Right ventricle myocardium superior (tissue), 1 donor: ENCODE data around the gene LRRC59. TPM values are rescaled to one million over a fixed set of nuclear protein-coding genes. Genes with fewer than 3 reads are reported as not detected.
A peak's percentile ranks its signal among the peaks of the same experiment; 100 is the strongest.
"Not testable (repeated sequence)": the region's sequence is repeated elsewhere in the genome, so short reads cannot be mapped to it uniquely, and the experiment has no call there.

Source experiments
- ATAC-seq: fragments of 200-7000 bp; cut with Tn5 transposase; one replicate; pipeline ENCODE4 v1.9.1; 2020; ENCODE audit warnings: mild to moderate bottlenecking; ENCODE audit not compliant: poor library complexity
- DNase-seq: peaks from one replicate; pipeline ENCODE4 v3.0.0-alpha.2; 2020
- intact Hi-C: fragments of 100-400 bp; cut with DNase I; formaldehyde crosslinking; loops from one replicate; pipeline ENCODE4 v1.11.2; 2022
- long read RNA-seq: library from polyadenylated mRNA; unstranded; transcript quantifications from one replicate; pipeline ENCODE4 v2.0.0, GENCODE V29; 2021
- total RNA-seq: library from RNA; stranded (reverse); fragmentation: NEBNext Ultra II Directional; extraction: Animal tissue kit (Norgen Biotek cat#: 25700); gene quantifications from one replicate; pipeline ENCODE4 v1.2.1, GENCODE V29; 2021
- donor health status: DM: no; HTN: yes; CAD: no; lungs with severe emphysema.

LRRC59 gene
- 20.3 TPM for total RNA-seq
- long read RNA-seq, transcript LRRC59-201 (7 exons, 2,910 nt), result major isoform, 39 of 46 reads
- long read RNA-seq, partial matches to known transcripts, result 6 of 46 reads
- long read RNA-seq, other reads (novel, unspliced or antisense), result 1 of 46 reads

GRCh38 chr17:50397111-50397918 is at the start of gene LRRC59:
Gene LRRC59 (minus strand): TSS chr17:50397523. CDS start chr17:50397317, 206 bp downstream.
- peak; percentile 99 for ATAC-seq
- intact Hi-C loops, result no loop called here
- peak; percentile 95 for DNase-seq

GRCh38 chr17:50445730-50446325 is 48.5 kb upstream of the LRRC59 start:
- ATAC-seq (no peak), DNase-seq (no peak)
- intact Hi-C loops, result no loop called here

GRCh38 chr17:50444841-50445715 is 47.8 kb upstream of the LRRC59 start:
- ATAC-seq (no peak), DNase-seq (no peak)
- intact Hi-C loops, result no loop called here

DNA sequence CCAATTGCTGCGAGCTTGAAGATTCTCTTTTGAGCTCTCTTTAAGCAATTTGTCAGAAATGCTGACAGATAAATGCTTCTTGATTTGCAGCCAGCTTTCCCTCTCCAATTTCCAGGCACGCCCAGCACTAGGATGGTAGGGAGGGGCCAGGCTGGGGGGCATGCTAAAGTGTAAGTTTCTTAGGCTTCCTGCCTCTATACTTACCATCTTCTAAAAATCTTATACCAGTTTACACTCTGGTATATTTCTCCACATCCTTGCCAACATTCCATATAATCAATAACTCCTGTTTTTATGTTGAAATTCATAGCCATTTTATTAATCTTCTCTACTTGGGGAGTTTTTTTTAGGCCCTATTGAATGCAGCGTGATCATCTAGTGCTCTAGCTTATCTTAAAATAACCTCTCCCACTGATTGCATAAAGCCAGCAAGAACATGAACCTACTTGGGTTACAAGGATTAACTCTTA is 46.2 kb upstream of the LRRC59 start:
- peak; percentile 69 for ATAC-seq
- no peak for DNase-seq
- intact Hi-C loops, result no loop called here

DNA sequence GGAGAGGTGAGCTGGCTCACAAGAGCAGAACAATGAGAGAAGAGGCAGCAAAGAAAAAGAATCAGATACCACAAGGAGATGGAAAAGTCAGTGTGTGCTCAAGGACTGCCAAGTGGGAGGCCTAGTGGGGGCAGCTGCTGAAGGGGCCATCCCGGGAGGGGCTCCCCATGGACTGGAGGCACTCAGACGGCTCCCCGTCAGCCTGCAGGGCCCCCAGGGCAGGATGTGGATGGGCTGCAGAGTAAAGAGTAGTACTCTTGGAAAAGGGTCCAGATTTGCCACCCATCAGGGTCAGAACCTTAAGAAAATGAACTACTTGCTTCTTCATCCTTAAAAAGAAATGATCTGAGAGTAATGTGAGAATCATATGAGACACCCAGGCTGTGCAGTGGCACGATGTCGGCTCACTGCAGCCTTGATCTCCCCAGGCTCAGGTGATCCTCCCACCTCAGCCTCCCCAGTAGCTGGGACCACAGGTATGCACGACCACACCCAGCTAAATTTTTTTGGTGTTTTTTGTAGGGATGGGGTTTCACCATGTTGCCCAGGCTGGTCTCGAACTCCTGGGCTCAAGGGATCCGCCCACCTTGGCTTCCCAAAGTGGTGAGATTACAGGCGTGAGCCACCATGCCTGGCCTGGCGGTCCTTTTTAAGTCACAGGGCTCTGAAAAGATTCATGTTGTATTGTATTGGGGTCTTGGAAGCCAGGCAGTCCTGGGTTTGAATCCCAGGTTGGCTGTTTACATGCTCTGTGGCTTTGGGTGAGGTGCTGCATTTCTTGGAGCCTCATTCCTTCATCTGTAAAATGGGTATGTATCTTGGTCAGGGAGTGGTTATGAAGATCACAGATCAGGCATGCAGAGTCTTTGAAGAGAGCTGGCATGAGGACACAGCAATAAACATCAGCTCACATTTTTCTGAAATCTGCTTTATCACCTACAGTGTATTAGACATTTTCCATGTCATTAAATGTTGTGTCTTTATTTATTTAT is 43.8 kb upstream of the LRRC59 start:
- ATAC-seq (no peak), DNase-seq (no peak)
- intact Hi-C loops, result no loop called here

GRCh38 chr17:50440172-50440837 is 43.0 kb upstream of the LRRC59 start:
- ATAC-seq, result no peak
- DNase-seq, result no peak
- intact Hi-C loops, result no loop called here

DNA sequence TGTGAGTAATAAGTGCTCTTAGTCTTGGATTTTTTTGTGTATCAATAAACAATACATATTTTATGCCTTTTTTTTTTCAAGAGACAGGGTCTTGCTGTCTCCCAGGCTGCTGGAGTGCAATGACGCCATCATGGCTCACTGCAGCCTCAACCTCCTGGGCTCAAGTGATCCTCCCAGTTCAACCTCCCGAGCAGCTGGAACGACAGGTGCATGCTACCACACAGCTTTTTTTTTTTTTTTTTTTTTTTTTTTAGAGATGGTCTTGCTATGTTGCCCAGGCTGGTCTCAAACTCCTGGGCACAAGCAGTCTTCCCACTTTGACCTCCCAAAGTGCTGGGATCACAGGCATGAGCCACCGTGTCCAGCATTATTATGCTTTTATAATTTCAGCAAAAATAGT is 41.7 kb upstream of the LRRC59 start:
- DNase-seq (no peak), ATAC-seq (no peak)
- intact Hi-C loops, result no loop called here

- no peak for DNase-seq
- no peak for ATAC-seq
- intact Hi-C loops, result no loop called here
Observed at GRCh38 chr17:50437409-50437808, 40.1 kb upstream of the LRRC59 start.

DNA sequence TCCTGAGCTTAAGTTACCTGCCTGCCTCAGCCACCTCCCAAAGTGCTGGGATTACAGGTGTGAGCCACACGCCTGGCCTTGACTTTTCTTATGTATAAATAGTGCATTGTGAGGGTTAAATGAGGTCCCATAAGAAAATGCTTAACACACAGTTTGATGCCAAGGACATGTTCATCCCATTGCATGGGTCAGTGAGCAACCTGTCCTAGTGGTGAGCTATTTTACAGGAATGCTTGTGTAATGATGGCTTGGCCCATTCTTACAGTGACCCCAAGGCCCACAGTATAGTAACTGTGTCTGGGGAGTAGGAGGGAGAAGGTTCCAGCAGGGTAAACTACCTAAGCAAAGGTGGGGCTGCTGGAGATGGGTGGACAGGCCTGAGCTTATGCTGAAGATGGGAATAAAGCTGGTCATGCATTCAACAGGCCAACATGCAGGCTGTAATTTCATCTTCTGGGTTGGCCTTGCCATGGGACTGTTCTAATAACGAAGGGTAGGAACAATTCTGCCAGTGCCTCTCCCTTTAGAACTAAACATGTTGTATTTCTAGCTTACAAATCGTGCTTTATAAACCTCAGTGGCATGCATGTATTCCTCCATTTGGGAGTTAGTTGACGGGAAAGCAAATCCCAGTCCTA is 34.9 kb upstream of the LRRC59 start:
- no peak for DNase-seq
- ATAC-seq, result no peak
- intact Hi-C loops, result no loop called here

- no peak for DNase-seq
- ATAC-seq, result no peak
- intact Hi-C loops, result no loop called here
Observed at GRCh38 chr17:50430821-50431618, 33.7 kb upstream of the LRRC59 start.

GRCh38 chr17:50429793-50430192 is 32.5 kb upstream of the LRRC59 start:
- no peak for DNase-seq
- intact Hi-C loops, result no loop called here
- ATAC-seq, result no peak

GRCh38 chr17:50428831-50429424 is 31.6 kb upstream of the LRRC59 start:
- no peak for DNase-seq
- ATAC-seq, result no peak
- intact Hi-C loops, result no loop called here

GRCh38 chr17:50428126-50428525 is 30.8 kb upstream of the LRRC59 start:
- intact Hi-C loops, DNase-seq, ATAC-seq: not testable (repeated sequence)

GRCh38 chr17:50426814-50427787 is 29.8 kb upstream of the LRRC59 start:
- DNase-seq, result peak; percentile 46
- intact Hi-C loops, result no loop called here
- ATAC-seq, result peak; percentile 66

DNA sequence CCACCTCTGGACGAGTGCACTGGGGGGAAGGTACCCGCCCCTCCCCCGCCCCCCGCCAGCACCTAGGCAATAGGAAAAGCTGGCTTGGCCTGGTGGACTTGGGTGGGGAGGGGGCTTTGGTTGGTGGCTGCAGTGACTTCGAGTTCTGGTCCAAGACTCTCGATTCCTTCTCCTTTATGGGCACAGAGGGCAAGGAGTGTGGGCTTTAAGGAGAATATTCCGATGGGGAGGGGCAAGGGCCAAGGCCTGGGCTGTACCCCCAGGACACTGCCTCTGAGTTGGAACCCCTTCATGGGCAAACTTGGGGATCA is 29.1 kb upstream of the LRRC59 start:
- intact Hi-C loops, result no loop called here
- ATAC-seq, result peak; percentile 17

More for the DNA sequence above, 29.1 kb upstream of the LRRC59 start:
- DNase-seq, result no peak
